ENCODE results near the gene TMEM273.

DNA sequence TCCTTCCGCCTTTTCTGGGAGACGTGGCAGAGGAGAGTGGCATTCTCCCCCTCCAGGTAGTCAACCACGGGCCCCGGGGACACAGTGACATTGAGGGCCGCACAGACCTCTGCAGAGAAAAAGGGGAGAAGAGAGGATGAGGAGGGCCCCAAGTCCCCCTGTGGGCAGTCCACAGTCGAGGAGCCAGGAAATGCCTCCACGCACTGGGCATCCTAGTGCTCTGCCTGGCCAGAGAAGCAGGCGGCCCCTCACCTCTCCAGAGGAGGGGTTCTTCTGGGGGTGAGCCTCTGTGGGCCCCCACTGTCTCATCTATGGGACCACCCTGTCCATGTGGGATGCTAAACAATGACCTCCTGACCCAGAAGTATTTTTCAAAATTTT lies 80.3 kb downstream of the TMEM273 start:
- TF ChIP-seq, protein P1, sequence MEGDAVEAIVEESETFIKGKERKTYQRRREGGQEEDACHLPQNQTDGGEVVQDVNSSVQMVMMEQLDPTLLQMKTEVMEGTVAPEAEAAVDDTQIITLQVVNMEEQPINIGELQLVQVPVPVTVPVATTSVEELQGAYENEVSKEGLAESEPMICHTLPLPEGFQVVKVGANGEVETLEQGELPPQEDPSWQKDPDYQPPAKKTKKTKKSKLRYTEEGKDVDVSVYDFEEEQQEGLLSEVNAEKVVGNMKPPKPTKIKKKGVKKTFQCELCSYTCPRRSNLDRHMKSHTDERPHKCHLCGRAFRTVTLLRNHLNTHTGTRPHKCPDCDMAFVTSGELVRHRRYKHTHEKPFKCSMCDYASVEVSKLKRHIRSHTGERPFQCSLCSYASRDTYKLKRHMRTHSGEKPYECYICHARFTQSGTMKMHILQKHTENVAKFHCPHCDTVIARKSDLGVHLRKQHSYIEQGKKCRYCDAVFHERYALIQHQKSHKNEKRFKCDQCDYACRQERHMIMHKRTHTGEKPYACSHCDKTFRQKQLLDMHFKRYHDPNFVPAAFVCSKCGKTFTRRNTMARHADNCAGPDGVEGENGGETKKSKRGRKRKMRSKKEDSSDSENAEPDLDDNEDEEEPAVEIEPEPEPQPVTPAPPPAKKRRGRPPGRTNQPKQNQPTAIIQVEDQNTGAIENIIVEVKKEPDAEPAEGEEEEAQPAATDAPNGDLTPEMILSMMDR (IDR thresholded peaks at IDR 0.05) = no peak
- no peak for TF ChIP-seq POLR2A (IDR thresholded peaks at IDR 0.05)

All from ovary (tissue), 3 donors.